RPMI7951 (cell line): ENCODE results near the gene TNFRSF11A. TPM values are rescaled to one million over a fixed set of nuclear protein-coding genes. Genes with fewer than 3 reads are reported as not detected.

Experiments used
- DNase-seq: peaks from one replicate; pipeline ENCODE4 v3.0.0-alpha.2; 2012; ENCODE audit warnings: low read depth
- total RNA-seq: library from RNA; depleted of rRNA; stranded (reverse); fragments of >200 nt; shearing (Covaris generic); gene quantifications from 2 replicates; pipeline ENCODE4 v1.2.3, GENCODE V29; 2014

Gene TNFRSF11A
- total RNA-seq, 1 experiment from 2014 or later: 0.36 TPM

- no peak for DNase-seq
Observed at GRCh38 chr18:62343316-62343715, 18.2 kb downstream of the TNFRSF11A start.

- no peak for DNase-seq
Observed at GRCh38 chr18:62345909-62346308, 20.8 kb downstream of the TNFRSF11A start.

GRCh38 chr18:62346333-62347088 lies 21.4 kb downstream of the TNFRSF11A start:
- DNase-seq: no peak

- DNase-seq: no peak
Observed at GRCh38 chr18:62347089-62347506, 22.0 kb downstream of the TNFRSF11A start.

GRCh38 chr18:62348474-62348873 lies 23.4 kb downstream of the TNFRSF11A start:
- no peak for DNase-seq

GRCh38 chr18:62353170-62353569 lies 28.1 kb downstream of the TNFRSF11A start:
- DNase-seq: no peak

GRCh38 chr18:62354151-62354550 lies 29.0 kb downstream of the TNFRSF11A start:
- DNase-seq: no peak

GRCh38 chr18:62357079-62357719 lies 32.1 kb downstream of the TNFRSF11A start:
- no peak for DNase-seq

GRCh38 chr18:62360805-62361204 lies 35.7 kb downstream of the TNFRSF11A start:
- no peak for DNase-seq

- no peak for DNase-seq
Observed at GRCh38 chr18:62361288-62361687, 36.2 kb downstream of the TNFRSF11A start.

GRCh38 chr18:62364558-62364957 lies 39.4 kb downstream of the TNFRSF11A start:
- DNase-seq: no peak

GRCh38 chr18:62365420-62365819 lies 40.3 kb downstream of the TNFRSF11A start:
- DNase-seq: no peak

GRCh38 chr18:62366992-62367391 lies 41.9 kb downstream of the TNFRSF11A start:
- DNase-seq: no peak

- DNase-seq: no peak
Observed at GRCh38 chr18:62368100-62368499, 43.0 kb downstream of the TNFRSF11A start.

GRCh38 chr18:62369129-62369644 lies 44.1 kb downstream of the TNFRSF11A start:
- no peak for DNase-seq

- DNase-seq: no peak
Observed at GRCh38 chr18:62370366-62370765, 45.3 kb downstream of the TNFRSF11A start.

GRCh38 chr18:62371436-62371835 lies 46.3 kb downstream of the TNFRSF11A start:
- no peak for DNase-seq

- DNase-seq: no peak
Observed at GRCh38 chr18:62372156-62372555, 47.0 kb downstream of the TNFRSF11A start.

GRCh38 chr18:62372882-62373281 lies 47.8 kb downstream of the TNFRSF11A start:
- DNase-seq: no peak

- DNase-seq: no peak
Observed at GRCh38 chr18:62374410-62374965, 49.4 kb downstream of the TNFRSF11A start.

GRCh38 chr18:62377131-62377807 lies 52.2 kb downstream of the TNFRSF11A start:
- no peak for DNase-seq

GRCh38 chr18:62379051-62379450 lies 53.9 kb downstream of the TNFRSF11A start:
- no peak for DNase-seq
